NCI-H2107 treated with DMSO at 0.1 percent for 48 hours (cell line): ENCODE results near the gene NUP50.
"Not testable (repeated sequence)": the region's sequence is repeated elsewhere in the genome, so short reads cannot be mapped to it uniquely, and the experiment has no call there.

ENCODE experiments used
- DNase-seq: peaks from one replicate; lab custom pipeline; 2025; ENCODE audit not compliant: unreplicated experiment; lab: John Stamatoyannopoulos, UW

The NUP50 gene

GRCh38 chr22:45159652-45160462, 3.9 kb upstream of the NUP50 start:
- DNase-seq, result no peak

- no peak for DNase-seq
These were observed 1.2 kb upstream of the NUP50 start for GRCh38 chr22:45162531-45162930.

- DNase-seq, result no peak
These were observed 650 bp upstream of the NUP50 start for GRCh38 chr22:45163099-45163450.

GRCh38 chr22:45164270-45165088, 754 bp downstream of the NUP50 start:
- no peak for DNase-seq

- DNase-seq, result no peak
These were observed 3.2 kb downstream of the NUP50 start for GRCh38 chr22:45166932-45167331.

- DNase-seq, result no peak
These were observed 6.1 kb downstream of the NUP50 start for GRCh38 chr22:45169591-45170466.

- no peak for DNase-seq
These were observed 8.1 kb downstream of the NUP50 start for GRCh38 chr22:45171830-45172229.

GRCh38 chr22:45172881-45173585, 9.3 kb downstream of the NUP50 start:
- DNase-seq, result no peak

- DNase-seq, result no peak
These were observed 15.7 kb downstream of the NUP50 start for GRCh38 chr22:45179276-45180049.

GRCh38 chr22:45180146-45180679, 16.5 kb downstream of the NUP50 start:
- DNase-seq, result no peak

- DNase-seq, result no peak
These were observed 17.5 kb downstream of the NUP50 start for GRCh38 chr22:45181240-45181639.

GRCh38 chr22:45181766-45182165, 18.0 kb downstream of the NUP50 start:
- DNase-seq, result no peak

- no peak for DNase-seq
These were observed 20.2 kb downstream of the NUP50 start for GRCh38 chr22:45183974-45184373.

- DNase-seq, result no peak
These were observed 22.2 kb downstream of the NUP50 start for GRCh38 chr22:45185718-45186514.

GRCh38 chr22:45187891-45188290, 24.2 kb downstream of the NUP50 start:
- DNase-seq, result no peak

- DNase-seq, result no peak
These were observed 25.1 kb downstream of the NUP50 start for GRCh38 chr22:45188779-45189178.

- DNase-seq, result no peak
These were observed 26.6 kb downstream of the NUP50 start for GRCh38 chr22:45190202-45190872.

GRCh38 chr22:45191746-45192145, 28.0 kb downstream of the NUP50 start:
- not testable (repeated sequence) for DNase-seq
